Vagina (tissue), 2 donors: ENCODE results near the gene BMPR1B. TPM values are rescaled to one million over a fixed set of nuclear protein-coding genes. Genes with fewer than 3 reads are reported as not detected.

Experiments used
- DNase-seq, 2 donors: peaks; one replicate each; pipeline ENCODE4 v3.0.0-alpha.2; 2017; ENCODE audit errors: extremely low spot score in 2 of 2
- H3K27ac ChIP-seq: fragments of 200-600 bp; sonication (generic); one replicate; pipeline ENCODE4 v1.5.1; 2019
- H3K27me3 ChIP-seq: fragments of 200-600 bp; sonication (generic); one replicate; pipeline ENCODE4 v1.5.1; 2019
- H3K36me3 ChIP-seq, 2 donors: fragments of 200-600 bp; sonication (generic); one replicate each; pipeline ENCODE4 v1.5.1; 2017 to 2019
- H3K4me1 ChIP-seq: fragments of 200-600 bp; sonication (generic); one replicate; pipeline ENCODE4 v1.5.1; 2019
- H3K4me3 ChIP-seq, 2 donors: fragments of 200-600 bp; sonication (generic); 1 replicate in 1 of 2; 2 replicates in 1 of 2; pipeline ENCODE4 v1.5.1; 2016 to 2019
- H3K9me3 ChIP-seq: fragments of 200-600 bp; sonication (generic); one replicate; pipeline ENCODE4 v1.5.1; 2019
- CTCF ChIP-seq, 3 experiments: fragments of 450-650 bp in 2 of 3; fragments of 200-600 bp in 1 of 3; sonication (generic) in 1 of 3; IDR thresholded peaks; one replicate each; pipeline ENCODE4 v1.5.1; 2017 to 2019; ENCODE audit warnings: antibody characterized with exemption in 3 of 3, mild to moderate bottlenecking in 2 of 3, moderate library complexity in 2 of 3
- POLR2A ChIP-seq, 2 donors: fragments of 450-650 bp; IDR thresholded peaks; one replicate each; pipeline ENCODE4 v1.6.1; 2017; ENCODE audit warnings: antibody characterized with exemption in 2 of 2, mild to moderate bottlenecking in 2 of 2, moderate library complexity in 2 of 2
- POLR2AphosphoS5 ChIP-seq, 2 donors: sonication (generic); formaldehyde crosslinking; IDR thresholded peaks; one replicate each; pipeline ENCODE4 v1.9.0; 2017; ENCODE audit warnings: antibody characterized with exemption in 2 of 2, mild to moderate bottlenecking in 2 of 2, low read depth in 1 of 2; ENCODE audit not compliant: insufficient read depth in 1 of 2
- intact Hi-C: fragments of 100-400 bp; cut with DNase I; formaldehyde crosslinking; loops from one replicate; pipeline ENCODE4 v1.15.1; 2023
- total RNA-seq: library from RNA; depleted of rRNA; stranded (reverse); fragments of >200 nt; gene quantifications from one replicate; pipeline ENCODE4 v1.2.3, GENCODE V29; 2016

BMPR1B gene
- total RNA-seq, 1 donor from 2014 or later = 0.49 TPM

- Histone ChIP-seq H3K27me3 (no peaks in the 10 kb centered on the region), H3K27ac (no peak overlapping the region), H3K4me1 (no peaks in the 10 kb centered on the region), H3K36me3 (no peaks in the 10 kb centered on the region), H3K9me3 (no peaks in the 10 kb centered on the region), H3K4me3 (no peak overlapping the region)
- no peak for TF ChIP-seq POLR2A (IDR thresholded peaks at IDR 0.05)
- TF ChIP-seq POLR2AphosphoS5 (IDR thresholded peaks at IDR 0.05; ENCODE audit: insufficient read depth in 1 of 2, low read depth in 1 of 2) = no peak
- no peak for TF ChIP-seq CTCF (IDR thresholded peaks at IDR 0.05)
- intact Hi-C loops = no loop called here
- DNase-seq = no peak
Observed at GRCh38 chr4:94721310-94721709, 36.4 kb upstream of the BMPR1B start.

GRCh38 chr4:94722270-94722669 is 35.5 kb upstream of the BMPR1B start:
- no peaks in the 10 kb centered on the region for H3K36me3 ChIP-seq
- TF ChIP-seq POLR2AphosphoS5 (IDR thresholded peaks at IDR 0.05; ENCODE audit: insufficient read depth in 1 of 2, low read depth in 1 of 2) (no peak), POLR2A (IDR thresholded peaks at IDR 0.05) (no peak), CTCF (IDR thresholded peaks at IDR 0.05) (no peak)
- no peaks in the 10 kb centered on the region for H3K4me1 ChIP-seq
- H3K9me3 ChIP-seq = no peaks in the 10 kb centered on the region
- DNase-seq = no peak
- intact Hi-C loops = no loop called here
- no peaks in the 10 kb centered on the region for H3K27me3 ChIP-seq
- no peak overlapping the region for H3K27ac ChIP-seq
- H3K4me3 ChIP-seq = no peak overlapping the region

GRCh38 chr4:94722748-94723147 is 35.0 kb upstream of the BMPR1B start:
- Histone ChIP-seq H3K9me3 (no peaks in the 10 kb centered on the region), H3K27me3 (no peaks in the 10 kb centered on the region), H3K36me3 (no peaks in the 10 kb centered on the region), H3K4me1 (no peaks in the 10 kb centered on the region), H3K4me3 (no peak overlapping the region), H3K27ac (no peak overlapping the region)
- intact Hi-C loops = no loop called here
- TF ChIP-seq POLR2A (IDR thresholded peaks at IDR 0.05) (no peak), CTCF (IDR thresholded peaks at IDR 0.05) (no peak), POLR2AphosphoS5 (IDR thresholded peaks at IDR 0.05; ENCODE audit: insufficient read depth in 1 of 2, low read depth in 1 of 2) (no peak)
- no peak for DNase-seq

GRCh38 chr4:94724016-94724790 is 33.6 kb upstream of the BMPR1B start:
- Histone ChIP-seq H3K27me3 (no peaks in the 10 kb centered on the region), H3K9me3 (no peaks in the 10 kb centered on the region), H3K36me3 (no peaks in the 10 kb centered on the region), H3K4me1 (no peaks in the 10 kb centered on the region), H3K4me3 (no peak overlapping the region), H3K27ac (no peak overlapping the region)
- DNase-seq = no peak
- intact Hi-C loops = no loop called here
- TF ChIP-seq CTCF (IDR thresholded peaks at IDR 0.05) (no peak), POLR2AphosphoS5 (IDR thresholded peaks at IDR 0.05; ENCODE audit: insufficient read depth in 1 of 2, low read depth in 1 of 2) (no peak), POLR2A (IDR thresholded peaks at IDR 0.05) (no peak)

GRCh38 chr4:94726524-94727123 is 31.1 kb upstream of the BMPR1B start:
- H3K9me3 ChIP-seq = no peaks in the 10 kb centered on the region
- H3K4me3 ChIP-seq = no peak overlapping the region
- no peaks in the 10 kb centered on the region for H3K36me3 ChIP-seq
- no peaks in the 10 kb centered on the region for H3K27me3 ChIP-seq
- TF ChIP-seq CTCF (IDR thresholded peaks at IDR 0.05) = no peak
- no peak for TF ChIP-seq POLR2AphosphoS5 (IDR thresholded peaks at IDR 0.05; ENCODE audit: insufficient read depth in 1 of 2, low read depth in 1 of 2)
- TF ChIP-seq POLR2A (IDR thresholded peaks at IDR 0.05) = no peak
- no peak for DNase-seq
- H3K27ac ChIP-seq = no peak overlapping the region
- H3K4me1 ChIP-seq = no peaks in the 10 kb centered on the region
- intact Hi-C loops = no loop called here
